AG04450 (cell line): ENCODE data around the gene ZAP70. TPM values are rescaled to one million over a fixed set of nuclear protein-coding genes. Genes with fewer than 3 reads are reported as not detected.

Source experiments
- CTCF ChIA-PET: fragments of 300-600, 350-600 bp; formaldehyde crosslinking; extraction: SDS; loops from one replicate; lab custom pipeline; 2022; ENCODE audit warnings: antibody characterized with exemption, inconsistent platforms; lab: Charles Lee
- POLR2A ChIA-PET: fragments of 350-600 bp; formaldehyde crosslinking; extraction: SDS; loops from one replicate; lab custom pipeline; 2021; ENCODE audit warnings: antibody characterized with exemption, inconsistent platforms; lab: Yijun Ruan, JAX
- DNase-seq: peaks from one replicate; pipeline ENCODE4 v3.0.0-alpha.2; 2011; ENCODE audit warnings: low read depth, low spot score
- H3K27ac ChIP-seq: one replicate; pipeline ENCODE4 v1.5.1; 2012; ENCODE audit warnings: low read depth, low read length, control low read depth
- H3K27me3 ChIP-seq: one replicate; pipeline ENCODE4 v1.6.0; 2012; ENCODE audit warnings: low read length; ENCODE audit not compliant: control insufficient read depth, insufficient read depth
- H3K4me3 ChIP-seq: 2 replicates; pipeline ENCODE4 v1.5.1; 2011; ENCODE audit warnings: mild to moderate bottlenecking, low read depth, low read length, control low read depth
- H3K9me3 ChIP-seq: 2 replicates; pipeline ENCODE4 v1.5.1; 2012; ENCODE audit warnings: low read length; ENCODE audit not compliant: control insufficient read depth, insufficient read depth
- CTCF ChIP-seq: IDR thresholded peaks from 2 replicates; pipeline ENCODE4 v1.5.1; 2011; ENCODE audit warnings: low read depth, low read length, control low read depth, inconsistent platforms
- polyA plus RNA-seq: library from polyadenylated mRNA; depleted of rRNA; stranded (reverse); fragments of >200 nt; gene quantifications from 2 replicates; pipeline ENCODE4 v1.2.3, GENCODE V29; 2011

Gene ZAP70
- polyA plus RNA-seq, 1 experiment, result 0.06 TPM

- CTCF ChIA-PET, result no interaction called here
- POLR2A ChIA-PET, result no interaction called here
Measured at GRCh38 chr2:97724073-97724410, 10.7 kb downstream of the ZAP70 start.

GRCh38 chr2:97724501-97724900 is 11.1 kb downstream of the ZAP70 start:
- no peak overlapping the region for H3K27ac ChIP-seq
- no peak for DNase-seq
- H3K4me3 ChIP-seq, result no peak overlapping the region
- POLR2A ChIA-PET, result no interaction called here
- no peak for TF ChIP-seq CTCF
- H3K27me3 ChIP-seq, result peaks cover 23% of the 10 kb centered on the region
- CTCF ChIA-PET, result no interaction called here
- peaks cover 20% of the 10 kb centered on the region; the same call in 1 of the 2 replicates for H3K9me3 ChIP-seq

More at GRCh38 chr2:97724073-97724410, 10.7 kb downstream of the ZAP70 start:
- TF ChIP-seq CTCF, result no peak
- Histone ChIP-seq H3K27me3 (peaks cover 23% of the 10 kb centered on the region), H3K4me3 (no peak overlapping the region), H3K27ac (no peak overlapping the region), H3K9me3 (peaks cover 20% of the 10 kb centered on the region; the same call in 1 of the 2 replicates)
- DNase-seq, result no peak

GRCh38 chr2:97724946-97725688 is 11.7 kb downstream of the ZAP70 start:
- Histone ChIP-seq H3K27ac (no peak overlapping the region), H3K4me3 (no peak overlapping the region), H3K27me3 (peaks cover 20% of the 10 kb centered on the region), H3K9me3 (peaks cover 25% of the 10 kb centered on the region)
- POLR2A ChIA-PET, result no interaction called here
- TF ChIP-seq CTCF, result no peak
- CTCF ChIA-PET, result interaction anchor here (1.0 kb wide), 1 partner anchor 16 kb away, joined by 5 read pairs; no protein-coding TSS in a partner anchor
- DNase-seq, result no peak

- POLR2A ChIA-PET, result interaction anchor here (0.6 to 1.0 kb wide), 2 partner anchors 18 to 46 kb away, joined by 3 to 7 read pairs; no protein-coding TSS in a partner anchor
- no peak for TF ChIP-seq CTCF
- H3K9me3 ChIP-seq, result peaks cover 37% of the 10 kb centered on the region
- H3K27me3 ChIP-seq, result peaks cover 20% of the 10 kb centered on the region
- CTCF ChIA-PET, result interaction anchor here (1.0 to 3.0 kb wide), 4 partner anchors 17 to 136 kb away, joined by 5 to 9 read pairs (median 6); no protein-coding TSS in a partner anchor
- H3K4me3 ChIP-seq, result no peak overlapping the region
- peak overlapping the region; percentile 54 for H3K27ac ChIP-seq
- DNase-seq, result no peak
Measured at GRCh38 chr2:97726261-97727064, 13.1 kb downstream of the ZAP70 start.

GRCh38 chr2:97727296-97727695 is 13.9 kb downstream of the ZAP70 start:
- Histone ChIP-seq H3K4me3 (no peak overlapping the region), H3K27ac (no peak overlapping the region), H3K9me3 (peaks cover 41% of the 10 kb centered on the region), H3K27me3 (peaks cover 20% of the 10 kb centered on the region)
- no peak for TF ChIP-seq CTCF
- DNase-seq, result no peak
- POLR2A ChIA-PET, result interaction anchor here (1.1 kb wide), 1 partner anchor 19 kb away, joined by 5 read pairs; no protein-coding TSS in a partner anchor
- CTCF ChIA-PET, result interaction anchor here (1.0 to 3.0 kb wide), 4 partner anchors 14 to 137 kb away, joined by 4 to 9 read pairs (median 6); no protein-coding TSS in a partner anchor
